OCI-LY7 (cell line): Measurements from ENCODE around the gene PALD1. TPM values are rescaled to one million over a fixed set of nuclear protein-coding genes. Genes with fewer than 3 reads are reported as not detected.

Experiments
- BruUV-seq: library from RNA; stranded (reverse); fragments of 400-500 nt; replicated peaks from 2 replicates; lab custom pipeline; 2021; lab: Mats Ljungman, UMichigan
- CTCF ChIA-PET: fragments of 300-600 bp; sonication (Branson Sonifier 250); formaldehyde crosslinking; loops from one replicate; lab custom pipeline; 2022; ENCODE audit warnings: antibody characterized with exemption; ENCODE audit not compliant: unreplicated experiment; lab: Charles Lee
- POLR2A ChIA-PET: fragments of 300-600 bp; sonication (Branson Sonifier 250); formaldehyde crosslinking; loops from one replicate; lab custom pipeline; 2022; ENCODE audit warnings: antibody characterized with exemption; lab: Charles Lee
- DNase-seq: peaks from one replicate; pipeline ENCODE4 v3.0.0-alpha.2; 2015; ENCODE audit warnings: low spot score
- H2AFZ ChIP-seq: fragments of 200-600 bp; sonication (generic), shearing (Covaris generic); 2 replicates; pipeline ENCODE4 v1.6.1; 2014; ENCODE audit warnings: mild to moderate bottlenecking, antibody characterized with exemption, low read length, moderate library complexity
- H3K27ac ChIP-seq: fragments of 200-600 bp; sonication (generic); 2 replicates; pipeline ENCODE4 v1.5.1; 2014; ENCODE audit warnings: mixed run types, low read depth, mild to moderate bottlenecking, moderate library complexity, low read length, inconsistent platforms; ENCODE audit not compliant: poor library complexity, severe bottlenecking
- H3K36me3 ChIP-seq: fragments of 200-600 bp; sonication (generic); 2 replicates; pipeline ENCODE4 v1.6.1; 2014; ENCODE audit warnings: mild to moderate bottlenecking, antibody characterized with exemption, low read length, moderate library complexity, mixed read lengths; ENCODE audit not compliant: insufficient read depth
- H3K4me1 ChIP-seq: fragments of 200-600 bp; sonication (generic); 2 replicates; pipeline ENCODE4 v1.5.1; 2014; ENCODE audit warnings: mild to moderate bottlenecking, low read length; ENCODE audit not compliant: insufficient read depth, poor library complexity, severe bottlenecking
- H3K4me2 ChIP-seq: fragments of 200-600 bp; sonication (generic); 2 replicates; pipeline ENCODE4 v1.6.1; 2014; ENCODE audit warnings: mild to moderate bottlenecking, low read length
- H3K4me3 ChIP-seq: fragments of 200-600 bp; sonication (generic); 2 replicates; pipeline ENCODE4 v1.5.1; 2014; ENCODE audit warnings: mild to moderate bottlenecking, low read depth, low read length; ENCODE audit not compliant: poor library complexity, severe bottlenecking
- H3K79me2 ChIP-seq: fragments of 200-600 bp; sonication (generic); 2 replicates; pipeline ENCODE4 v1.6.1; 2016; ENCODE audit warnings: low read depth, mild to moderate bottlenecking, low read length, moderate library complexity, mixed read lengths; ENCODE audit not compliant: insufficient read depth
- H3K9me2 ChIP-seq: fragments of 200-600 bp; sonication (generic); 2 replicates; pipeline ENCODE4 v1.6.1; 2016; ENCODE audit warnings: mild to moderate bottlenecking, low read length, mixed read lengths; ENCODE audit not compliant: insufficient read depth
- H3K9me3 ChIP-seq: fragments of 200-600 bp; sonication (generic); 2 replicates; pipeline ENCODE4 v1.6.1; 2014; ENCODE audit warnings: mild to moderate bottlenecking, mixed run types, low read length, mixed read lengths
- H4K20me1 ChIP-seq: fragments of 200-600 bp; sonication (generic); 2 replicates; pipeline ENCODE4 v1.6.1; 2014; ENCODE audit warnings: mild to moderate bottlenecking, antibody characterized with exemption, low read length, moderate library complexity, mixed read lengths; ENCODE audit not compliant: insufficient read depth
- EZH2phosphoT487 ChIP-seq: fragments of 200-600 bp; sonication (generic); IDR thresholded peaks from 2 replicates; pipeline ENCODE4 v1.6.1; 2018; ENCODE audit warnings: low read depth, borderline replicate concordance, mild to moderate bottlenecking, mixed run types, antibody characterized with exemption, low read length, moderate library complexity, mixed read lengths
- intact Hi-C: fragments of 100-400 bp; cut with micrococcal nuclease; formaldehyde crosslinking; loops from one replicate; pipeline ENCODE4 v1.10.0; 2022; ENCODE audit not compliant: unreplicated experiment
- total RNA-seq, 2 experiments: library from RNA; depleted of rRNA in 1 of 2; stranded (reverse); fragments of >200 nt in 1 of 2; shearing (Covaris generic) in 1 of 2; gene quantifications; 2 replicates each; pipeline ENCODE4 v1.2.3, GENCODE V29; 2014 to 2022
- TF ChIP-seq, protein P1 (sequence below): fragments of 200-600 bp; sonication (generic); conservative IDR thresholded peaks from 2 replicates; pipeline ENCODE4 v1.5.1; 2014; ENCODE audit warnings: mild to moderate bottlenecking, antibody characterized with exemption, low read length, moderate library complexity, mixed read lengths

PALD1 gene
- total RNA-seq, 2 experiments from 2014 or later, result 52.7 to 66.7 TPM

DNA sequence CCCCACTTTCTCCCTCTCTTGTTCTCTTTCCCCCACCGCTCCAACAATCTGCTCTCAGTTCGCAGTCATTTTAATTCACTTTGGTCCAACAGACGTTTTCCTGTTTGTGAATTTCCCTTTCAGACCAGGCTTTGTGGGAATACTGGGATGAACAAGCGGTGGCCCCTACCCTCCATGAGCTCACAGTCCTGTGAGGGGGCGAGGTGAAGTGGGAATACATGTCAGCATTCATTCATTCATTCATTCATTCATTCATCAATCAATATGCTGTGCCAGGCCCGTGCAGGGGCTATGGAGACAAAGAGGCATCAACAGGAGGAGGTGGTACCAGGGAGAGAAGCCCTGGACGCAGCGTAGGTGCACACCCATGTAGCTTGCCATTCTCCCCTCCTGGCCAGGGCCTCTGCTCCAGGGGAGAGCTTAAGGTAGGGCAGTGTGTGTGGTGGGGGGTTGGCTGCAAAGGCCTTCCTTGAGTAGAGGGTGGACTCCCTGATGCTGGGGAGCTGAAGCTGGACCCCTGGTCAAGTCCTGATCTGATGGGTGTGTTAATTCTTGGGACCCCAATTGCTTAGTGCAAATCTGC is 107.9 kb downstream of the PALD1 start:
- CTCF ChIA-PET, result interaction anchor here (1.1 to 2.4 kb wide), 3 partner anchors 9 to 25 kb away, joined by 3 to 7 read pairs (median 6); no protein-coding TSS in a partner anchor
- Histone ChIP-seq H2AFZ (no peak overlapping the region), H3K79me2 (no peaks in the 10 kb centered on the region), H3K36me3 (no peaks in the 10 kb centered on the region), H3K9me2 (no peaks in the 10 kb centered on the region), H3K4me3 (no peak overlapping the region), H3K9me3 (no peaks in the 10 kb centered on the region), H4K20me1 (no peaks in the 10 kb centered on the region), H3K4me2 (no peak overlapping the region), H3K27ac (no peak overlapping the region), H3K4me1 (peaks cover 81% of the 10 kb centered on the region)
- no peak for TF ChIP-seq EZH2phosphoT487
- TF ChIP-seq, protein P1, sequence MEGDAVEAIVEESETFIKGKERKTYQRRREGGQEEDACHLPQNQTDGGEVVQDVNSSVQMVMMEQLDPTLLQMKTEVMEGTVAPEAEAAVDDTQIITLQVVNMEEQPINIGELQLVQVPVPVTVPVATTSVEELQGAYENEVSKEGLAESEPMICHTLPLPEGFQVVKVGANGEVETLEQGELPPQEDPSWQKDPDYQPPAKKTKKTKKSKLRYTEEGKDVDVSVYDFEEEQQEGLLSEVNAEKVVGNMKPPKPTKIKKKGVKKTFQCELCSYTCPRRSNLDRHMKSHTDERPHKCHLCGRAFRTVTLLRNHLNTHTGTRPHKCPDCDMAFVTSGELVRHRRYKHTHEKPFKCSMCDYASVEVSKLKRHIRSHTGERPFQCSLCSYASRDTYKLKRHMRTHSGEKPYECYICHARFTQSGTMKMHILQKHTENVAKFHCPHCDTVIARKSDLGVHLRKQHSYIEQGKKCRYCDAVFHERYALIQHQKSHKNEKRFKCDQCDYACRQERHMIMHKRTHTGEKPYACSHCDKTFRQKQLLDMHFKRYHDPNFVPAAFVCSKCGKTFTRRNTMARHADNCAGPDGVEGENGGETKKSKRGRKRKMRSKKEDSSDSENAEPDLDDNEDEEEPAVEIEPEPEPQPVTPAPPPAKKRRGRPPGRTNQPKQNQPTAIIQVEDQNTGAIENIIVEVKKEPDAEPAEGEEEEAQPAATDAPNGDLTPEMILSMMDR, result no peak
- POLR2A ChIA-PET, result interaction anchor here (0.8 to 1.3 kb wide), 2 partner anchors 9 to 10 kb away, joined by 3 to 4 read pairs; no protein-coding TSS in a partner anchor
- no TSS peak for BruUV-seq
- intact Hi-C loops, result no loop called here
- no peak for DNase-seq

DNA sequence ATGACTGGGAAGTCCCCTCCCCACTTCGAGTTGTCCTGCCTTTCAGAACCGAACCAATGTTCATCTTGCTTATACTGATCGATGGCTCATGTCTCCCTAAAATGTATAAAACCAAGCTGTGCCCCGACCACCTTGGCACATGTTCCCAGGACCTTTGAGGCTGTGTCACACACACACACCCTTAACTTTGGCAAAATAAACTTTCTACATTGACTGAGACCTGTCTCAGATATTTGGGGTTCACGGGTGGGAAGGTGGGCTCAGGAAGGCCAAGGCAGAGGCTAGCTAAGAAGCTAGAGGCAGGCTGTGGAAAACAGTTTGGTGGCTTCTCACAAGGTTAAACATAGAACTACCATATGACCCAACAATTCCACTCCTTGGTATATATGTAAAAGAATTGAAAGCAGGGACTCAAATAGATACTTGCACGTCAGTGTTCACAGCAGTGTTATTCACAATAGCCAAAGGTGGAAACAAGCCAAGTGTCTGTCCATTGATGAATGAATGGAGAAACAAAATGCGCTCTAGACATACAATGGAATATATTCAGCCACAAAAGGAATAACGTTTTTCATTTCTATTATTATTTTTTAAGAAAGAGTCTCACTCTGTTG is 108.6 kb downstream of the PALD1 start:
- Histone ChIP-seq H3K4me2 (peak overlapping the region; percentile 17; the same call in 1 of the 2 replicates), H3K79me2 (no peaks in the 10 kb centered on the region), H3K4me1 (peaks cover 81% of the 10 kb centered on the region), H2AFZ (no peak overlapping the region), H3K9me2 (no peaks in the 10 kb centered on the region), H4K20me1 (no peaks in the 10 kb centered on the region), H3K9me3 (no peaks in the 10 kb centered on the region), H3K36me3 (no peaks in the 10 kb centered on the region), H3K4me3 (no peak overlapping the region), H3K27ac (no peak overlapping the region)
- intact Hi-C loops, result no loop called here
- POLR2A ChIA-PET, result interaction anchor here (1.3 kb wide), 1 partner anchor 9 kb away, joined by 3 read pairs; no protein-coding TSS in a partner anchor
- CTCF ChIA-PET, result interaction anchor here (1.1 kb wide), 1 partner anchor 9 kb away, joined by 3 read pairs; no protein-coding TSS in a partner anchor
- no peak for DNase-seq
- BruUV-seq, result no TSS peak
- no peak for TF ChIP-seq EZH2phosphoT487
- TF ChIP-seq, protein P1, result no peak

DNA sequence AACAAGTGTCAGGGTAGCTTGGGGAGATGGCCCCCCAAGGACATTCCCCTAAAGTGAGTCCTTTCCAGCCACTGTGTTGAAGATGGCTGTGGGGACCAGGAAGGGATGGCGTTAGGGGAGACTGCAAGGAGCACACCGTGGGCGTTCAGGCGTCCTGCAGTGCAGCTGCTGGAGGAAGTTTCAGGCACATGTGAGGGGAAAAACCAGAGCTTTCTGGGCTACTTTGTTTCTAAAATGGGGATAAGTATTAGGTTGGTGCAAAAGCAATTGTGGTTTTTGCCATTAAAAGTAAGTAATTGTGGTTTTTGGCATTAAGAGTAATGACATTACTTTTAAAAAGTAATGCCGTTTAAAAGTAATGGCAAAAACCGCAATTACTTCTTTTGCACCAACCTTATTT is 109.7 kb downstream of the PALD1 start:
- no peaks in the 10 kb centered on the region for H3K9me3 ChIP-seq
- intact Hi-C loops, result no loop called here
- H3K9me2 ChIP-seq, result no peaks in the 10 kb centered on the region
- H4K20me1 ChIP-seq, result no peaks in the 10 kb centered on the region
- no peaks in the 10 kb centered on the region for H3K79me2 ChIP-seq
- ChIA-PET CTCF (interaction anchor here (0.7 kb wide), 1 partner anchor 14 kb away, joined by 3 read pairs; no protein-coding TSS in a partner anchor), POLR2A (interaction anchor here (1.2 to 1.4 kb wide), 2 partner anchors 10 to 28 kb away, joined by 3 to 5 read pairs; no protein-coding TSS in a partner anchor)
- BruUV-seq, result no TSS peak
- DNase-seq, result peak; percentile 55
- H3K4me3 ChIP-seq, result peak overlapping the region; percentile 5
- TF ChIP-seq, protein P1, result no peak
- TF ChIP-seq EZH2phosphoT487, result no peak
- H3K27ac ChIP-seq, result peak overlapping the region; percentile 10
- H3K36me3 ChIP-seq, result no peaks in the 10 kb centered on the region
- H2AFZ ChIP-seq, result no peak overlapping the region; the same call in 1 of the 2 replicates
- peak overlapping the region; percentile 56 for H3K4me2 ChIP-seq
- peaks cover 81% of the 10 kb centered on the region for H3K4me1 ChIP-seq
